MG63 (cell line): ENCODE results near the gene DSE. TPM values are rescaled to one million over a fixed set of nuclear protein-coding genes. Genes with fewer than 3 reads are reported as not detected.

Experiments used
- DNase-seq: peaks from one replicate; pipeline ENCODE4 v3.0.0-alpha.2; 2020
- H3K27me3 ChIP-seq: fragments of 250-450 bp; sonication (Bioruptor Pico); 2 replicates; pipeline ENCODE4 v1.5.1; 2020; ENCODE audit warnings: mild to moderate bottlenecking, moderate library complexity
- H3K36me3 ChIP-seq: fragments of 250-450 bp; sonication (Bioruptor Pico); 2 replicates; pipeline ENCODE4 v1.5.1; 2020; ENCODE audit warnings: mild to moderate bottlenecking, moderate library complexity
- H3K4me3 ChIP-seq: fragments of 250-450 bp; sonication (Bioruptor Pico); 2 replicates; pipeline ENCODE4 v1.5.1; 2020; ENCODE audit warnings: mild to moderate bottlenecking, moderate library complexity
- H3K9me3 ChIP-seq: fragments of 250-450 bp; sonication (Bioruptor Pico); 2 replicates; pipeline ENCODE4 v1.5.1; 2020; ENCODE audit warnings: mild to moderate bottlenecking, moderate library complexity
- total RNA-seq: library from RNA; depleted of rRNA; stranded (reverse); fragments of >200 nt; shearing (Covaris generic); gene quantifications from 2 replicates; pipeline ENCODE4 v1.2.3, GENCODE V29; 2014; ENCODE audit warnings: low replicate concordance

Gene DSE
- total RNA-seq, 1 experiment from 2014 or later: 5.4 TPM

- no peaks in the 10 kb centered on the region for H3K36me3 ChIP-seq
- H3K27me3 ChIP-seq: no peaks in the 10 kb centered on the region
- no peaks in the 10 kb centered on the region for H3K9me3 ChIP-seq
- DNase-seq: no peak
- no peak overlapping the region for H3K4me3 ChIP-seq
Observed at GRCh38 chr6:116352515-116353471, 18.0 kb upstream of the DSE start.

GRCh38 chr6:116354236-116354635 lies 16.5 kb upstream of the DSE start:
- no peak overlapping the region for H3K4me3 ChIP-seq
- H3K9me3 ChIP-seq: no peaks in the 10 kb centered on the region
- DNase-seq: no peak
- no peaks in the 10 kb centered on the region for H3K36me3 ChIP-seq
- H3K27me3 ChIP-seq: no peaks in the 10 kb centered on the region

GRCh38 chr6:116355796-116356195 lies 15.0 kb upstream of the DSE start:
- Histone ChIP-seq H3K4me3 (no peak overlapping the region), H3K9me3 (no peaks in the 10 kb centered on the region), H3K27me3 (no peaks in the 10 kb centered on the region), H3K36me3 (no peaks in the 10 kb centered on the region)
- DNase-seq: no peak

DNA sequence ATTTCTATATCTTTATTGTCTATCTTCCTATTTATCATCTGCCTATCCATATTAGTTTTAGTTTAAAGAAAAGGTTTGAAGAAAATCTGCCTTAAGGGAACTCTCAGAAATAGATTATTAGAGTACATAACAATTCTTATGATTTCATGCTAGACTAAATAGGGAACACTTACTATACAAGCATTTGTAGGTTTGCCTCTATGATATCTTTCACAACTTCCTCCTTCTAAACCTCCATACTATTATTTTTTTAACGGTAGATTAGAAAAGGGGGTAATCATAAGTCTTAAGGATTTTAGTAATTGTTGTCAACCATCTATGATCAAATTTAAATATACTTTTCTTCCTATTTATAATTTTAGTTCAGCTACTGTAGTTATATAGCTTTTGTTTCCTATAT lies 11.6 kb upstream of the DSE start:
- H3K4me3 ChIP-seq: no peak overlapping the region
- H3K9me3 ChIP-seq: no peaks in the 10 kb centered on the region
- DNase-seq: no peak
- no peaks in the 10 kb centered on the region for H3K36me3 ChIP-seq
- H3K27me3 ChIP-seq: no peaks in the 10 kb centered on the region

DNA sequence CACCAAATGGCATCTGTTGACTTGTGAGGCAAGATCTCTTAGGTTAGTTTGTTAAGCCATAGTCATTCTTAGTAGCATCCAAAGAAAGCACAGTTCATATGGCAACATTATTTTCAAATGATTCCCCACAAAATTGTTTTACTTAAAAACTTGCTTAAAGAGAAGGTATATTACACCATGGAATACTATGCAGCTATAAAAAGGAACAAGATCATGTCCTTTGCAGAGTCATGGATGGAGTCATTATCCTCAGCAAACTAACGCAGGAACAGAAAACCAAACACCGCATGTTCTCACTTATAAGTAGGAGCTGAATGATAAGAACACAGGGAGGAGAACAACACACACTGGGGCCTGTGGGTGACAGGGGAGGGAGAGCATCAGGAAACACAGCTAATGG lies 10.9 kb upstream of the DSE start:
- Histone ChIP-seq H3K9me3 (no peaks in the 10 kb centered on the region), H3K27me3 (no peaks in the 10 kb centered on the region), H3K4me3 (no peak overlapping the region), H3K36me3 (no peaks in the 10 kb centered on the region)
- no peak for DNase-seq

DNA sequence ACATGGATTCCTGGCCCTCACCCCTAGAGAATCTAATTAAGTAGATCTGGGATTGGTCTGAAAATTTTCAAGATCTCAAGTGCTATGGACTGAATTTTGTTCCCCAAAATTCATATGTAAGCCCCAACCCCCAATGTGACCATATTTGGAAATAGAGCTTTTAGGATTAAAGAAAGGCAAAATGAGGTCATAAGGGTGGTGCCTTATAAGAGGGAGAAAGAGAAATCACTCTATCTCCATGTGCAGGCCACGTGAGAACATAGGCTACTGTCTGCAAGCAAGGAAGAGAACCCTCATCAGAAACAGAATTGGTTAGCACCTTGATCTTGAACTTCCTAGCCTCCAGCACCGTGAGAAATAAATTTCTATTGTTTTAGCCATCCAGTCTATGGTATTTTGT lies 8.5 kb upstream of the DSE start:
- Histone ChIP-seq H3K36me3 (no peaks in the 10 kb centered on the region), H3K9me3 (no peaks in the 10 kb centered on the region), H3K4me3 (no peak overlapping the region), H3K27me3 (no peaks in the 10 kb centered on the region)
- no peak for DNase-seq

- H3K4me3 ChIP-seq: no peak overlapping the region
- no peaks in the 10 kb centered on the region for H3K36me3 ChIP-seq
- no peaks in the 10 kb centered on the region for H3K27me3 ChIP-seq
- no peak for DNase-seq
- no peaks in the 10 kb centered on the region for H3K9me3 ChIP-seq
Observed at GRCh38 chr6:116363759-116364158, 7.0 kb upstream of the DSE start.

GRCh38 chr6:116364321-116364720 lies 6.4 kb upstream of the DSE start:
- Histone ChIP-seq H3K9me3 (no peaks in the 10 kb centered on the region), H3K36me3 (no peaks in the 10 kb centered on the region), H3K4me3 (no peak overlapping the region), H3K27me3 (no peaks in the 10 kb centered on the region)
- DNase-seq: no peak

DNA sequence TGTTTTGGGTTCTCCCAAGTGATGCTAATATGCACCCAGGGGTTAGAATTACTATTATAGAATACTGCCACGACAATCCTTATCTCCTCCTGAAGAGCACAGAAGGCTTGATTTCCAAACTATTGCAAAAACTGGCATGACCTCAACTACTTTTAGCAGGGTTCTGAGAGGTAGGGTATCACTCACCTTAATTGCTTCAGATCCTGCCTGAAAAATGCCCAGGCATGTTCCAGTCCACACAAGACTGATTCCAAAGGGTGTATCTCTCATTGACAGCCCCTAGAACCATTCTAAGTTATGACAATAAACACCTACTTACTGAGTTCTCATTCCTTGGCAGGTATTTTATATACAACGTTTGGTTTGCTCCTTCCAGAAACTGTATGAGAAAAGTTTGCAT lies 5.0 kb upstream of the DSE start:
- DNase-seq: no peak
- Histone ChIP-seq H3K4me3 (no peak overlapping the region), H3K36me3 (no peaks in the 10 kb centered on the region), H3K27me3 (no peaks in the 10 kb centered on the region), H3K9me3 (no peaks in the 10 kb centered on the region)

- no peak overlapping the region for H3K4me3 ChIP-seq
- no peaks in the 10 kb centered on the region for H3K27me3 ChIP-seq
- H3K9me3 ChIP-seq: no peaks in the 10 kb centered on the region
- no peak for DNase-seq
- H3K36me3 ChIP-seq: no peaks in the 10 kb centered on the region
Observed at GRCh38 chr6:116366740-116367275, 3.9 kb upstream of the DSE start.

- Histone ChIP-seq H3K27me3 (no peaks in the 10 kb centered on the region), H3K36me3 (no peaks in the 10 kb centered on the region), H3K4me3 (no peak overlapping the region), H3K9me3 (no peaks in the 10 kb centered on the region)
- DNase-seq: no peak
Observed at GRCh38 chr6:116369540-116369939, 1.2 kb upstream of the DSE start.

DNA sequence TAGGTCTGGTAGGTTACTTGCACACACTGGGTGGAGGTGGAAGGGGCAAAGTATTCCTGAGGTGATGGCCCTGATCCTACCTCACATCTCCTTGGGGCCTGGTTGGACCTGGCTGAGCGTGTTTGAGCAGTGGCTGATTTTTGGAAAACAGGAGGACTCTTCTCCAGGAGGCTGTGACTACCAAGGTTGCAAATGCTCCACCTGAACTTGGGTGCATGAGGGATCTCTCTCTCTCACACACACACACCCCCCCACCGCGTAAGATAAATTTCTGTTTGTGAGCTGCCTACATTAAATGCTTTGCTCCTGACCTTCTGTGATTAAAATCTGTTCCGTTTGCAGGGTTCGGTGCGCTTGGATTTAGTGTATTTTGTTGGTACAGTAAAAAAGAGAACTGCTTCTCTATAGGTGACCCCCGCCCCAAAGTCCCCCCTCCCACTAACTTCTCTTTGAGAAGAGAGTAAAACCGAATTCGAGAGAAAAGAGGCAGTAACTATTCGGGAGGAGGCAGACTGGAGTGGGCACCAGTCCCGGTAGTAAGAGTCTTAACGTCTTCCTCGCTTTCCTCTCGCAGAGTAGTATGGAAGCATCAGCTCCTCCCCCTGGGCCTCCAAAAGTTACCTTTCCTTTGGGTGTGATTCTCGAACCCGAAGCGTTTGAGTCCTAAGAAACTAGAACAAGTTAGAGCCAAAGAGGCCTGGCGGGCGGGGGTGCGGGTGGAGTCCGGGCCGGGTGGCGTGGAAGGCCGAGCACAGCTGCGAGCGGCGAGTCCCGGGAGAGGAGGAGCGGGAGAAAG lies 585 bp upstream of the DSE start:
- no peak for DNase-seq
- H3K9me3 ChIP-seq: no peaks in the 10 kb centered on the region
- no peaks in the 10 kb centered on the region for H3K27me3 ChIP-seq
- H3K36me3 ChIP-seq: no peaks in the 10 kb centered on the region
- peak overlapping the region; percentile 59 for H3K4me3 ChIP-seq

GRCh38 chr6:116371120-116371917 lies 572 bp downstream of the DSE start:
- H3K27me3 ChIP-seq: no peaks in the 10 kb centered on the region
- DNase-seq: peak; percentile 89
- H3K9me3 ChIP-seq: no peaks in the 10 kb centered on the region
- peak overlapping the region; percentile 59 for H3K4me3 ChIP-seq
- no peaks in the 10 kb centered on the region for H3K36me3 ChIP-seq

DNA sequence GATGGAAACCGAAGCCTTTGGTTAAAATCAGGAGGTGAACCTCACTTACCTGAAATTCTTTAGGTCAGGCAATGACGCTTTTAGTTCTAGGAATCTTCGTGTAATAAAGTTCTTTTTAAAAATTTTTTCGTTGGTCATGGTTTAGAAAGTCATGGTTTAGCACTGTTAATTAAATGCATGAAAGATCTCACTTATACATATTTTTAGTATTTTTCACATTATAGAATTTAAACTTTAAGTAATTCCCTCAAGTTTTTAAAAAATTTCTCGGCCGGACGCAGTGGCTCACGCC lies 1.1 kb downstream of the DSE start:
- H3K9me3 ChIP-seq: no peaks in the 10 kb centered on the region
- H3K36me3 ChIP-seq: no peaks in the 10 kb centered on the region
- DNase-seq: no peak
- no peaks in the 10 kb centered on the region for H3K27me3 ChIP-seq
- peak overlapping the region; percentile 59 for H3K4me3 ChIP-seq

GRCh38 chr6:116373300-116373699 lies 2.6 kb downstream of the DSE start:
- DNase-seq: no peak
- H3K9me3 ChIP-seq: no peaks in the 10 kb centered on the region
- H3K27me3 ChIP-seq: no peaks in the 10 kb centered on the region
- no peak overlapping the region for H3K4me3 ChIP-seq
- H3K36me3 ChIP-seq: no peaks in the 10 kb centered on the region

DNA sequence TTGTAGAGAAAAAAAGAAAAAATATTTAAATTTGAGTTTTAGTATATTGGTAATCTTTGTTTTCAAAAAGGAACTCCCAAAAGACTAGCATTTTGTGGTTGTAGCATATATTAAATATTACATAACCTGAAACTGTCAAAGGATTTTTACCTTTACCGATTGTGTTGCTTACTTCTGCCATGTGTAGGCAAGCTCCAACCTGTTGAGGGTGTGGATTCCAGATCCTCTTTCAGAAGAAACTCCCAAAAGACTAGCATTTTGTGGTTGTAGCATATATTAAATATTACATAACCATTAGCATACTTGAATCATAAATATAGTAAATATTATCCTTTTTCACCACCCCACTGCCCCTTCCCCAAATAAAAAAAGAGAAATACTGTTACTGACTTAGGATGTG lies 3.2 kb downstream of the DSE start:
- DNase-seq: no peak
- no peaks in the 10 kb centered on the region for H3K9me3 ChIP-seq
- no peaks in the 10 kb centered on the region for H3K27me3 ChIP-seq
- no peaks in the 10 kb centered on the region for H3K36me3 ChIP-seq
- no peak overlapping the region for H3K4me3 ChIP-seq

- Histone ChIP-seq H3K4me3 (no peak overlapping the region), H3K27me3 (no peaks in the 10 kb centered on the region), H3K9me3 (no peaks in the 10 kb centered on the region), H3K36me3 (no peaks in the 10 kb centered on the region)
- DNase-seq: no peak
Observed at GRCh38 chr6:116374586-116374985, 3.8 kb downstream of the DSE start.
